HG03378 (cell line): ENCODE results near the gene GALR3.

ENCODE experiments used
- ATAC-seq: cut with Tn5 transposase; IDR thresholded peaks from one replicate; pipeline ENCODE4 v1.9.1; 2021; ENCODE audit warnings: mild to moderate bottlenecking, moderate library complexity; ENCODE audit not compliant: unreplicated experiment

The GALR3 gene

GRCh38 chr22:37803195-37803638 lies 20.0 kb upstream of the GALR3 start:
- no peak for ATAC-seq

- no peak for ATAC-seq
Observed at GRCh38 chr22:37803639-37804351, 19.4 kb upstream of the GALR3 start.

GRCh38 chr22:37804352-37804880 lies 18.8 kb upstream of the GALR3 start:
- ATAC-seq = no peak

- no peak for ATAC-seq
Observed at GRCh38 chr22:37804881-37805809, 18.0 kb upstream of the GALR3 start.

GRCh38 chr22:37805810-37806277 lies 17.3 kb upstream of the GALR3 start:
- ATAC-seq = no peak

- ATAC-seq = no peak
Observed at GRCh38 chr22:37806409-37807333, 16.5 kb upstream of the GALR3 start.

- peak; percentile 55 for ATAC-seq
Observed at GRCh38 chr22:37807410-37808293, 15.5 kb upstream of the GALR3 start, which contains the start of gene GCAT. Gene GCAT (plus strand): TSS chr22:37807934. CDS start chr22:37807968, 34 bp downstream.

GRCh38 chr22:37808294-37808657 lies 14.9 kb upstream of the GALR3 start:
- no peak for ATAC-seq

GRCh38 chr22:37809672-37810333 lies 13.4 kb upstream of the GALR3 start:
- ATAC-seq = no peak

- ATAC-seq = no peak
Observed at GRCh38 chr22:37811867-37812266, 11.3 kb upstream of the GALR3 start.

- ATAC-seq = no peak
Observed at GRCh38 chr22:37812869-37813678, 10.1 kb upstream of the GALR3 start.

- no peak for ATAC-seq
Observed at GRCh38 chr22:37815593-37815992, 7.6 kb upstream of the GALR3 start.

GRCh38 chr22:37816543-37817180 lies 6.5 kb upstream of the GALR3 start:
- no peak for ATAC-seq

- no peak for ATAC-seq
Observed at GRCh38 chr22:37817705-37818408, 5.3 kb upstream of the GALR3 start.

GRCh38 chr22:37818409-37819104 lies 4.6 kb upstream of the GALR3 start:
- no peak for ATAC-seq

GRCh38 chr22:37819105-37819433 lies 4.1 kb upstream of the GALR3 start:
- no peak for ATAC-seq

GRCh38 chr22:37820350-37820749 lies 2.8 kb upstream of the GALR3 start:
- no peak for ATAC-seq
